ENCODE data around the gene SMIM29.

- TF ChIP-seq POLR2A (IDR thresholded peaks at IDR 0.05) (no peak), CTCF (IDR thresholded peaks at IDR 0.05) (no peak)
Observed at GRCh38 chr6:34292954-34293353, 44.1 kb upstream of the SMIM29 start.
